ENCODE measurements around the gene TAPBPL. TPM values are rescaled to one million over a fixed set of nuclear protein-coding genes. Genes with fewer than 3 reads are reported as not detected.
A peak's percentile ranks its signal among the peaks of the same experiment; 100 is the strongest.

The TAPBPL gene
- total and polyA plus RNA-seq, 2 of the 13 experiments (the other 11 are each of a cell fraction or from before 2014, with no cell fraction given) = 10.0 to 14.5 TPM

GRCh38 chr12:6493497-6494257, 41.8 kb downstream of the TAPBPL start, which contains the start of gene NCAPD2 (continued):
- TF ChIP-seq ZNF142 (CRISPR knock-in tag; IDR thresholded peaks at IDR 0.05) = no peak
- peak; percentile 58; the same call in 1 of the 2 replicates for TF ChIP-seq HOXA3 (CRISPR knock-in tag; IDR thresholded peaks at IDR 0.05)
- TF ChIP-seq PRMT3 (CRISPR knock-in tag; IDR thresholded peaks at IDR 0.05; ENCODE audit: borderline replicate concordance, low read depth) = no peak
- peak; percentile 90; the same call in 1 of the 2 replicates for TF ChIP-seq E2F2 (CRISPR knock-in tag; IDR thresholded peaks at IDR 0.05; ENCODE audit: borderline replicate concordance)
- no peak for TF ChIP-seq SOX6 (IDR thresholded peaks at IDR 0.05)
- no peak for TF ChIP-seq SOX6 (CRISPR knock-in tag; IDR thresholded peaks at IDR 0.05)
- no peak for TF ChIP-seq ZNF441 (CRISPR knock-in tag; IDR thresholded peaks at IDR 0.05; ENCODE audit: borderline replicate concordance)
- TF ChIP-seq SMAD1 (CRISPR knock-in tag; IDR thresholded peaks at IDR 0.05; ENCODE audit: borderline replicate concordance, low read depth) = no peak
- TF ChIP-seq ZBTB34 (CRISPR knock-in tag; IDR thresholded peaks at IDR 0.05) = no peak
- TF ChIP-seq FOXA3 (CRISPR knock-in tag; IDR thresholded peaks at IDR 0.05) = no peak
- TF ChIP-seq ATF4 (CRISPR knock-in tag; IDR thresholded peaks at IDR 0.05) = peak in 1 of 2 experiments; percentile 54; a peak in 1 of 4 replicates
- TF ChIP-seq ZNF577 (CRISPR knock-in tag; IDR thresholded peaks at IDR 0.05; ENCODE audit: borderline replicate concordance, low read depth) = no peak
- TF ChIP-seq BCL6 (CRISPR knock-in tag; IDR thresholded peaks at IDR 0.05) = 0 out of 2 replicates have a peak, but pooled peaks have one; percentile 3
- peak; percentile 35; the same call in 1 of the 2 replicates for TF ChIP-seq TRAFD1 (CRISPR knock-in tag; IDR thresholded peaks at IDR 0.05; ENCODE audit: borderline replicate concordance)
- TF ChIP-seq HNRNPH1 (optimal IDR thresholded peaks at IDR 0.05; ENCODE audit: low read depth, low read length) = no peak
- TF ChIP-seq FOXC1 (CRISPR knock-in tag; IDR thresholded peaks at IDR 0.05; ENCODE audit: borderline replicate concordance) = no peak
- TF ChIP-seq PTBP1 (IDR thresholded peaks at IDR 0.05; ENCODE audit: low read depth, low read length, poor library complexity, severe bottlenecking) = no peak

All from HepG2 (cell line).